IMR-90 (cell line): ENCODE results near the gene UNC50. TPM values are rescaled to one million over a fixed set of nuclear protein-coding genes. Genes with fewer than 3 reads are reported as not detected.
A peak's percentile ranks its signal among the peaks of the same experiment; 100 is the strongest.

Experiments used
- ATAC-seq: fragments of 200-7000 bp; cut with Tn5 transposase; 2 replicates; pipeline ENCODE4 v1.9.1; 2020; ENCODE audit warnings: low read depth, mild to moderate bottlenecking, moderate library complexity
- BruUV-seq: library from RNA; stranded (reverse); fragments of 400-500 nt; replicated peaks from 2 replicates; lab custom pipeline; 2021; lab: Mats Ljungman, UMichigan
- CTCF ChIA-PET: fragments of 300-600 bp; formaldehyde crosslinking; extraction: SDS; loops from one replicate; lab custom pipeline; 2021; ENCODE audit warnings: antibody characterized with exemption; lab: Yijun Ruan, JAX
- POLR2A ChIA-PET: fragments of 300-600 bp; sonication (Branson Sonifier 250); formaldehyde crosslinking; loops from one replicate; lab custom pipeline; 2022; ENCODE audit warnings: antibody characterized with exemption; ENCODE audit not compliant: unreplicated experiment; lab: Charles Lee
- DNase-seq: peaks from one replicate; pipeline ENCODE4 v3.0.0; 2013
- H2AFZ ChIP-seq: replicated peaks from 2 replicates; pipeline ENCODE3; 2013; ENCODE audit warnings: low read length, mild to moderate bottlenecking; ENCODE audit not compliant: poor library complexity
- H2AK5ac ChIP-seq: 2 replicates; pipeline ENCODE4 v1.6.1; 2013; ENCODE audit warnings: low read depth, low read length, inconsistent platforms
- H2AK9ac ChIP-seq: replicated peaks from 2 replicates; pipeline ENCODE3; 2013; ENCODE audit warnings: mild to moderate bottlenecking, low read depth, low read length, moderate library complexity; ENCODE audit not compliant: poor library complexity
- H2BK120ac ChIP-seq: 2 replicates; pipeline ENCODE4 v1.6.1; 2013; ENCODE audit warnings: low read depth, low read length, inconsistent platforms
- H2BK15ac ChIP-seq: 3 replicates; pipeline ENCODE4 v1.6.1; 2013; ENCODE audit warnings: low read depth, low read length, inconsistent platforms
- H2BK20ac ChIP-seq: 2 replicates; pipeline ENCODE4 v1.6.1; 2013; ENCODE audit warnings: low read depth, mild to moderate bottlenecking, inconsistent platforms, low read length, moderate library complexity
- H2BK5ac ChIP-seq: 2 replicates; pipeline ENCODE4 v1.6.1; 2013; ENCODE audit warnings: mild to moderate bottlenecking, low read depth, low read length, inconsistent platforms; ENCODE audit not compliant: poor library complexity, severe bottlenecking
- H3K14ac ChIP-seq: replicated peaks from 2 replicates; pipeline ENCODE4 v1.6.1; 2013; ENCODE audit warnings: low read depth, low read length, inconsistent platforms
- H3K18ac ChIP-seq: 2 replicates; pipeline ENCODE4 v1.6.1; 2013; ENCODE audit warnings: low read depth, low read length, control low read depth
- H3K23ac ChIP-seq: 2 replicates; pipeline ENCODE4 v1.6.1; 2013; ENCODE audit warnings: low read depth, low read length, inconsistent platforms
- H3K27ac ChIP-seq: 2 replicates; pipeline ENCODE4 v1.5.1; 2013; ENCODE audit warnings: mild to moderate bottlenecking, control low read depth, low read length; ENCODE audit not compliant: insufficient read depth
- H3K27me3 ChIP-seq: 2 replicates; pipeline ENCODE4 v1.6.1; 2013; ENCODE audit warnings: low read length; ENCODE audit not compliant: control insufficient read depth, insufficient read depth
- H3K36me3 ChIP-seq: 2 replicates; pipeline ENCODE4 v1.6.1; 2013; ENCODE audit warnings: low read length, mixed read lengths; ENCODE audit not compliant: control insufficient read depth, insufficient read depth
- H3K4ac ChIP-seq: 2 replicates; pipeline ENCODE4 v1.6.1; 2013; ENCODE audit warnings: low read depth, low read length, inconsistent platforms
- H3K4me1 ChIP-seq: 2 replicates; pipeline ENCODE4 v1.6.1; 2013; ENCODE audit warnings: low read length, mixed read lengths; ENCODE audit not compliant: control insufficient read depth, insufficient read depth
- H3K4me2 ChIP-seq: 2 replicates; pipeline ENCODE4 v1.6.1; 2013; ENCODE audit warnings: low read depth, mild to moderate bottlenecking, control low read depth, low read length, moderate library complexity
- H3K4me3 ChIP-seq: 2 replicates; pipeline ENCODE4 v1.5.1; 2013; ENCODE audit warnings: low read depth, mild to moderate bottlenecking, control low read depth, low read length, moderate library complexity; ENCODE audit not compliant: insufficient read depth
- H3K56ac ChIP-seq: 2 replicates; pipeline ENCODE4 v1.6.1; 2013; ENCODE audit warnings: low read length, inconsistent platforms; ENCODE audit not compliant: insufficient read depth; ENCODE audit errors: extremely low read depth
- H3K79me1 ChIP-seq, 2 experiments: 2 replicates each; pipeline ENCODE4 v1.6.1; 2013; ENCODE audit warnings: low read length in 2 of 2, inconsistent platforms in 1 of 2, low read depth in 1 of 2
- H3K9ac ChIP-seq: 2 replicates; pipeline ENCODE4 v1.6.1; 2013; ENCODE audit warnings: low read depth, low read length, control low read depth
- H3K9me1 ChIP-seq: 2 replicates; pipeline ENCODE4 v1.6.1; 2013; ENCODE audit warnings: low read length, inconsistent platforms; ENCODE audit not compliant: insufficient read depth
- H3K9me3 ChIP-seq: 2 replicates; pipeline ENCODE4 v1.6.1; 2013; ENCODE audit warnings: low read length; ENCODE audit not compliant: control insufficient read depth, insufficient read depth
- H4K20me1 ChIP-seq: 2 replicates; pipeline ENCODE4 v1.6.1; 2013; ENCODE audit warnings: low read length, inconsistent platforms; ENCODE audit not compliant: insufficient read depth
- H4K5ac ChIP-seq: 2 replicates; pipeline ENCODE4 v1.6.1; 2013; ENCODE audit warnings: mild to moderate bottlenecking, low read depth, low read length, control low read depth
- H4K8ac ChIP-seq, 2 experiments: 2 replicates each; pipeline ENCODE4 v1.6.1; 2013; ENCODE audit warnings: low read depth in 2 of 2, low read length in 2 of 2, control low read depth in 1 of 2, inconsistent platforms in 1 of 2
- H4K91ac ChIP-seq: 2 replicates; pipeline ENCODE4 v1.6.1; 2013; ENCODE audit warnings: low read depth, low read length, inconsistent platforms; ENCODE audit not compliant: insufficient read depth
- NFE2L2 ChIP-seq: fragments of 150-350 bp; IDR thresholded peaks from 2 replicates; pipeline ENCODE4 v1.6.1; 2016; ENCODE audit warnings: low read depth, mild to moderate bottlenecking, low read length
- RAD21 ChIP-seq: IDR thresholded peaks from 2 replicates; pipeline ENCODE4 v1.6.1; 2012; ENCODE audit warnings: low read length, improper control_type of control experiment
- RCOR1 ChIP-seq: IDR thresholded peaks from 2 replicates; pipeline ENCODE4 v1.6.1; 2012; ENCODE audit warnings: mild to moderate bottlenecking, low read length, improper control_type of control experiment; ENCODE audit not compliant: insufficient replicate concordance
- RFX5 ChIP-seq: IDR thresholded peaks from 2 replicates; pipeline ENCODE4 v1.8.0; 2012; ENCODE audit warnings: low read depth, mild to moderate bottlenecking, low read length, moderate library complexity
- SMC3 ChIP-seq: fragments of 150-350 bp; IDR thresholded peaks from 2 replicates; pipeline ENCODE4 v1.6.1; 2016; ENCODE audit warnings: low read depth, mild to moderate bottlenecking, antibody characterized with exemption, low read length, moderate library complexity
- WGBS, 2 experiments: methylation state at CpG; one replicate each; pipeline versions ENCODE4 v1.1.5 to v1.1.7; 2013; ENCODE audit warnings: missing lambda C conversion rate in 2 of 2; ENCODE audit not compliant: insufficient read length in 1 of 2; ENCODE audit errors: extremely low coverage in 2 of 2; 5-methylcytosine and 5-hydroxymethylcytosine counted together
- dilution Hi-C: fragments of 300-500 bp; cut with HindIII; formaldehyde crosslinking; loops from one replicate; pipeline ENCODE4 v1.14.3; 2018; ENCODE audit warnings: low sequenced_read_pairs; ENCODE audit not compliant: unreplicated experiment
- in situ Hi-C: fragments of 300-500 bp; cut with MboI; formaldehyde crosslinking; loops from 3 replicates; pipeline ENCODE4 v1.14.3; 2019; ENCODE audit warnings: low sequenced_read_pairs, inconsistent platforms, mixed read lengths
- intact Hi-C: fragments of 100-400 bp; cut with micrococcal nuclease; formaldehyde crosslinking; loops from 2 replicates; pipeline ENCODE4 v1.10.0; 2022
- polyA plus RNA-seq, 3 experiments: library from polyadenylated mRNA; depleted of rRNA; stranded (reverse); fragments of >200 nt; gene quantifications; 2 replicates each; pipeline ENCODE4 v1.2.3, GENCODE V29; 2012; ENCODE audit warnings: low replicate concordance in 1 of 3
- total RNA-seq: library from RNA; depleted of rRNA; stranded (reverse); fragments of >200 nt; gene quantifications from 2 replicates; pipeline ENCODE4 v1.2.3, GENCODE V29; 2012
- TF ChIP-seq, protein P1 (sequence below): conservative IDR thresholded peaks from 2 replicates; pipeline ENCODE4 v1.5.1; 2012; ENCODE audit warnings: mild to moderate bottlenecking, low read depth, low read length, improper control_type of control experiment

Gene UNC50
- total and polyA plus RNA-seq, 2 of the 4 experiments (the other 2 are of a cell fraction): 18.3 to 34.1 TPM

DNA sequence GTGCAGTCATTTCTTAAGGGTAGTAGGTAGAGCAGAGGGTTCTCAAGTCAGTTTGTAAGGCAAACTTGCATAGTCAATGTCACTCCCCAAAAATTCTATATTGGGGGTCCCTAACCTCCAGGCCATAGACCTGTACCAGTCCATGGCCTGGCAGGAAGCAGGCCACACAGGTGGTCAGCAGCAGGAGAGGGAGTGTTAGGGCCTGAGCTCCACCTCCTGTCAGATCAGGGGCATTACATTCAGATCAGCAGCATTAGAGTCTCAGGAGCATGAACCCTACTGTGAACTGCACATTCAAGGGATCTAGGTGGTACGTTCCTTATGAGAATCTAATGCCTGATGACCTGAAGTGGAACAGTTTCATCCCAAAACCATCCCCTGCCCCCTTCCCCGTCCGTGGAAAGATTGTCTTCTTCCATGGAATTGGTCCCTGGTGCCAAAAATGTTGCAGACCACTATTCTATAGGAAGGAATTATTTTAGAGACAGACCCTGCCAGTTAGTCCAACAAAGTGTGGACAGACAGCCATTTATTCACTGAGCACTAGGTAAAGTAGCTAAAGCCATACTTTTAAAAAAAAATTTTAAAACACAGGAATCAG lies 6.8 kb upstream of the UNC50 start:
- Histone ChIP-seq H2AK9ac (no peak overlapping the region), H2BK120ac (no peak overlapping the region), H3K9me1 (no peaks in the 10 kb centered on the region), H3K4me3 (no peak overlapping the region), H3K56ac (no peak overlapping the region), H2BK15ac (no peak overlapping the region), H2AFZ (no peak overlapping the region), H3K4me1 (no peaks in the 10 kb centered on the region; the same call in 1 of the 2 replicates), H3K27me3 (no peaks in the 10 kb centered on the region), H4K20me1 (no peaks in the 10 kb centered on the region; the same call in 1 of the 2 replicates), H3K23ac (no peak overlapping the region), H3K27ac (no peak overlapping the region), H3K4ac (no peak overlapping the region), H4K5ac (no peak overlapping the region), H3K79me1 (peaks cover 14 to 31% of the 10 kb centered on the region in 2 experiments), H3K9me3 (no peaks in the 10 kb centered on the region), H2BK20ac (no peak overlapping the region), H3K4me2 (no peak overlapping the region), H2BK5ac (no peak overlapping the region), H3K18ac (no peak overlapping the region), H4K8ac (no peak overlapping the region), H3K9ac (no peak overlapping the region), H3K36me3 (peaks cover 14% of the 10 kb centered on the region), H4K91ac (no peak overlapping the region), H3K14ac (no peak overlapping the region), H2AK5ac (no peak overlapping the region)
- ATAC-seq (peak; percentile 95), DNase-seq (peak; percentile 47)
- intact Hi-C loops: loop anchor here (1.0 to 10.0 kb wide), 2 partner anchors 157 to 188 kb away; partner anchors contain the start of gene INPP4A
- BruUV-seq: no TSS peak
- CTCF ChIA-PET: interaction anchor here (0.5 to 0.6 kb wide), 2 partner anchors 60 to 176 kb away, joined by 3 to 9 read pairs; no protein-coding TSS in a partner anchor
- TF ChIP-seq, protein P1, sequence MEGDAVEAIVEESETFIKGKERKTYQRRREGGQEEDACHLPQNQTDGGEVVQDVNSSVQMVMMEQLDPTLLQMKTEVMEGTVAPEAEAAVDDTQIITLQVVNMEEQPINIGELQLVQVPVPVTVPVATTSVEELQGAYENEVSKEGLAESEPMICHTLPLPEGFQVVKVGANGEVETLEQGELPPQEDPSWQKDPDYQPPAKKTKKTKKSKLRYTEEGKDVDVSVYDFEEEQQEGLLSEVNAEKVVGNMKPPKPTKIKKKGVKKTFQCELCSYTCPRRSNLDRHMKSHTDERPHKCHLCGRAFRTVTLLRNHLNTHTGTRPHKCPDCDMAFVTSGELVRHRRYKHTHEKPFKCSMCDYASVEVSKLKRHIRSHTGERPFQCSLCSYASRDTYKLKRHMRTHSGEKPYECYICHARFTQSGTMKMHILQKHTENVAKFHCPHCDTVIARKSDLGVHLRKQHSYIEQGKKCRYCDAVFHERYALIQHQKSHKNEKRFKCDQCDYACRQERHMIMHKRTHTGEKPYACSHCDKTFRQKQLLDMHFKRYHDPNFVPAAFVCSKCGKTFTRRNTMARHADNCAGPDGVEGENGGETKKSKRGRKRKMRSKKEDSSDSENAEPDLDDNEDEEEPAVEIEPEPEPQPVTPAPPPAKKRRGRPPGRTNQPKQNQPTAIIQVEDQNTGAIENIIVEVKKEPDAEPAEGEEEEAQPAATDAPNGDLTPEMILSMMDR: peak; percentile 56
- TF ChIP-seq RAD21 (peak; percentile 76), RCOR1 (no peak), SMC3 (peak; percentile 69), RFX5 (no peak), NFE2L2 (no peak)
- POLR2A ChIA-PET: no interaction called here
- dilution Hi-C loops: no loop called here
- in situ Hi-C loops: loop anchor here (5.0 kb wide), 1 partner anchor 194 kb away; no protein-coding TSS in a partner anchor
- WGBS, 2 experiments: no CpG with 5 or more reads among the region's 3 CpGs
